ENCODE results near the gene AKAP1. TPM values are rescaled to one million over a fixed set of nuclear protein-coding genes. Genes with fewer than 3 reads are reported as not detected.

AKAP1 gene
- total RNA-seq, 2 donors from 2014 or later, result 128 to 139 TPM

DNA sequence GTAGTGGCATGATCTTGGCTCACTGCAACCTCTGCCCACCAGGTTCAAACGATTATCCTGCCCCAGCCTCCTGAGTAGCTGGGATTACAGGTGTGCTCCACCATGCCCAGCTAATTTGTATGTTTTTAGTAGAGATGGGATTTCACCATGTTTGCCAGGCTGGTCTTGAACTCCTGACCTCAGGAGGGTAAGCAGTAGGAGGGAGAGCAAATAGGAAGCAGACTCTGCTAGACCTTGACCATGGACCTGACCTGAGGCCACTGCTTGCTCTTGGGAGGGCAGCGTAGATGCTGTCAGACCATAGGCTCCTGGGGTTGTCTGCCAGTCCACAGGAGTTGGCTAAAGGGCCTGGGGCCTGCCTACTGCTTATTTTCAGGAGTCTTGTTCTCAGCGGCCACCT is 28.6 kb downstream of the AKAP1 start:
- H3K4me1 ChIP-seq, result peaks cover 9% of the 10 kb centered on the region
- no peak overlapping the region for H3K9ac ChIP-seq (ENCODE audit: low read depth in 2 of 2, low read length in 2 of 2)
- peaks cover 30% of the 10 kb centered on the region for H3K36me3 ChIP-seq
- no peak overlapping the region for H3K4me3 ChIP-seq
- no peaks in the 10 kb centered on the region for H3K27me3 ChIP-seq
- DNase-seq, result no peak
- H3K9me3 ChIP-seq, result no peaks in the 10 kb centered on the region
- intact Hi-C loops (cut with DNase I), result loop anchor here (10.0 kb wide), 1 partner anchor 99 kb away; no protein-coding TSS in a partner anchor
- H3K27ac ChIP-seq, result no peak overlapping the region
- TF ChIP-seq, protein P1, sequence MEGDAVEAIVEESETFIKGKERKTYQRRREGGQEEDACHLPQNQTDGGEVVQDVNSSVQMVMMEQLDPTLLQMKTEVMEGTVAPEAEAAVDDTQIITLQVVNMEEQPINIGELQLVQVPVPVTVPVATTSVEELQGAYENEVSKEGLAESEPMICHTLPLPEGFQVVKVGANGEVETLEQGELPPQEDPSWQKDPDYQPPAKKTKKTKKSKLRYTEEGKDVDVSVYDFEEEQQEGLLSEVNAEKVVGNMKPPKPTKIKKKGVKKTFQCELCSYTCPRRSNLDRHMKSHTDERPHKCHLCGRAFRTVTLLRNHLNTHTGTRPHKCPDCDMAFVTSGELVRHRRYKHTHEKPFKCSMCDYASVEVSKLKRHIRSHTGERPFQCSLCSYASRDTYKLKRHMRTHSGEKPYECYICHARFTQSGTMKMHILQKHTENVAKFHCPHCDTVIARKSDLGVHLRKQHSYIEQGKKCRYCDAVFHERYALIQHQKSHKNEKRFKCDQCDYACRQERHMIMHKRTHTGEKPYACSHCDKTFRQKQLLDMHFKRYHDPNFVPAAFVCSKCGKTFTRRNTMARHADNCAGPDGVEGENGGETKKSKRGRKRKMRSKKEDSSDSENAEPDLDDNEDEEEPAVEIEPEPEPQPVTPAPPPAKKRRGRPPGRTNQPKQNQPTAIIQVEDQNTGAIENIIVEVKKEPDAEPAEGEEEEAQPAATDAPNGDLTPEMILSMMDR (IDR thresholded peaks at IDR 0.05), result no peak

DNA sequence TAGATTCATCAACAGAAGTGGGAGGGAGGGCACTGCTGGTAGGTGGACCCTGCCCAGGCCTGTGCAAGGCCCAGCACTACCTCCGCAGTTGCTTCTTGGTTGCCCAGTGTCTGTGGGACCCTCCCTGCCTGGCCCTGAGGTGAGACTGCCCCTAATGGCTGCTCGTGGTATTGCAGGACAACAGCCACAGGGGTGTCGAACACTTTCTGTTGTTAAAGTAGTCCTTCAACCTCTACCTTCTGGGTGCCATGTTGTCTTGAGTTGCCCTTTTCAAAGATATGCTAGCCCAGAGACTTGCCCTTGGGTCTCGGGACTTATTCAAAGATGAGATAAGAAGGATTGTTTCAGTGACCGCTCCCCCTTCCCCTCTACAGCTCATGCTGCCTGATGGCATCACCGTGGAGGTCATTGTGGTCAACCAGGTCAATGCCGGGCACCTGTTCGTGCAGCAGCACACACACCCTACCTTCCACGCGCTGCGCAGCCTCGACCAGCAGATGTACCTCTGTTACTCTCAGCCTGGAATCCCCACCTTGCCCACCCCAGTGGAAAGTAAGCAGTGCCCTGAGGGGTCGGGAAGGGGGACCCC is 29.1 kb downstream of the AKAP1 start:
- Histone ChIP-seq H3K27me3 (no peaks in the 10 kb centered on the region), H3K4me1 (peaks cover 3% of the 10 kb centered on the region), H3K36me3 (peaks cover 30% of the 10 kb centered on the region), H3K4me3 (no peak overlapping the region), H3K9ac (ENCODE audit: low read depth in 2 of 2, low read length in 2 of 2) (no peak overlapping the region), H3K27ac (no peak overlapping the region), H3K9me3 (no peaks in the 10 kb centered on the region)
- TF ChIP-seq, protein P1 (IDR thresholded peaks at IDR 0.05), result peak; percentile 91
- intact Hi-C loops (cut with DNase I), result loop anchor here (10.0 kb wide), 1 partner anchor 99 kb away; no protein-coding TSS in a partner anchor
- peak; percentile 66 for DNase-seq

DNA sequence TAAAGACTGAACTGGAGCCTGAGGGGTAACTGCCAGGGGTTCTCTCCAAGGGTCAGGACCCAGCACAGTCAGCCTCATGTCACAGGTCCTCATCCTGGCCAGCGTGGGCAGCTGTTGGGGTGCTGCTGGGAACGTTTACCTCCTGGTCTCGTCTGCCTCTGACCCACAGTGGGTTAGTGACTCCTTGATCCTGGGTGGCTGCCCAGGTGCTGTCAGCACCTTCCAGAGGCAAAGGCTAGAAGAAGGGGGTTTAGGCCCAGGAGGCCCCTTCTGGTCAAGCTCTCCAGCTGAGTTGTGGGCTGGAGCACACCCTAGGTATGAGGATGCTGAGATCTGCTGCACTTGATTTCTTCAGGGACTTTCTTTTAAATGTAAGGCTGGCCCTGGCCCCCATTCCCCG is 30.3 kb downstream of the AKAP1 start:
- TF ChIP-seq, protein P1 (IDR thresholded peaks at IDR 0.05), result no peak
- no peak for DNase-seq
- Histone ChIP-seq H3K4me3 (no peak overlapping the region), H3K4me1 (no peaks in the 10 kb centered on the region), H3K27ac (no peak overlapping the region), H3K36me3 (peaks cover 30% of the 10 kb centered on the region), H3K9me3 (no peaks in the 10 kb centered on the region), H3K27me3 (no peaks in the 10 kb centered on the region), H3K9ac (ENCODE audit: low read depth in 2 of 2, low read length in 2 of 2) (no peak overlapping the region)
- intact Hi-C loops (cut with DNase I), result loop anchor here (10.0 kb wide), 1 partner anchor 101 kb away; no protein-coding TSS in a partner anchor

DNA sequence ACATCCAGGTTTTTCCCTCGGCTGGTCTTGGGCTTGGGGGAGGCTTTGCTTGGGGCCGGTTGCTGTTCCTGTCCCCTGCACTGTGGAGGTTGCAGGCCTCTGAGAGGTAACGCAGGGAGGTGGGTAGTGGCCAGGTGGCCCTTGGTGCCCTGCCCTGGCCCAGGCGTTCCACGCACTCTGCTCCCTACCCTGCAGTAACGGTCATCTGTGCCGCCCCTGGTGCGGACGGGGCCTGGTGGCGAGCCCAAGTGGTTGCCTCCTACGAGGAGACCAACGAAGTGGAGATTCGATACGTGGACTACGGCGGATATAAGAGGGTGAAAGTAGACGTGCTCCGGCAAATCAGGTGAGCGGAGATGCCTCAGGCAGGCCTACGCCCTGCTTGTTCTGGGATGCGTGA is 30.9 kb downstream of the AKAP1 start:
- Histone ChIP-seq H3K36me3 (peaks cover 30% of the 10 kb centered on the region), H3K9ac (ENCODE audit: low read depth in 2 of 2, low read length in 2 of 2) (no peak overlapping the region), H3K27ac (no peak overlapping the region), H3K4me1 (no peaks in the 10 kb centered on the region), H3K4me3 (no peak overlapping the region), H3K27me3 (no peaks in the 10 kb centered on the region), H3K9me3 (no peaks in the 10 kb centered on the region)
- TF ChIP-seq, protein P1 (IDR thresholded peaks at IDR 0.05), result no peak
- intact Hi-C loops (cut with DNase I), result loop anchor here (10.0 kb wide), 1 partner anchor 101 kb away; no protein-coding TSS in a partner anchor
- DNase-seq, result no peak

DNA sequence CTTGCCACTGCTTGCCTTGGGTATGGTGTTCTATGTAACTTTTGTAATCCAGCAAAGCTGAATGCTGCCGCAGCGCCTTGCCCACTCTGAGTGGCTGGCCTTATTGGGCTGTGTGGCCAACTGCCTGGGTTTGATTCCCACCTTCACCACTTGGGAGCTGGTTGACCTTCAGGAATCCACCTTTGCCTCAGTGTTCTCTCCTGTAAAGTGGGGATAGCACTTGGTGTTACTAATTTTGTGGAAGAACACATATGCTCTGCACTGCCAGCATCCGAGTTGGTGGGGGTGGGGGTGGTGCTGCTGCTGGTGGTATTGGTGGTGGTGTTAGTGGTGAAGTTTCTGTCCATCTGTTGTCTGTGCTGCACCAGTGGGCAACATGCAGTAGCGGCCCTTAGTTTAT is 32.8 kb downstream of the AKAP1 start:
- no peaks in the 10 kb centered on the region for H3K9me3 ChIP-seq
- TF ChIP-seq, protein P1 (IDR thresholded peaks at IDR 0.05), result no peak
- H3K36me3 ChIP-seq, result peaks cover 30% of the 10 kb centered on the region
- H3K4me3 ChIP-seq, result no peak overlapping the region
- intact Hi-C loops (cut with DNase I), result loop anchor here (10.0 kb wide), 1 partner anchor 103 kb away; no protein-coding TSS in a partner anchor
- H3K9ac ChIP-seq (ENCODE audit: low read depth in 2 of 2, low read length in 2 of 2), result no peak overlapping the region
- DNase-seq, result no peak
- no peaks in the 10 kb centered on the region for H3K27me3 ChIP-seq
- no peaks in the 10 kb centered on the region for H3K4me1 ChIP-seq
- H3K27ac ChIP-seq, result no peak overlapping the region
